ENCODE measurements around the gene HINT2.

Gene HINT2

GRCh38 chr9:35811381-35812024 lies 3.3 kb downstream of the HINT2 start:
- no peak for DNase-seq

DNA sequence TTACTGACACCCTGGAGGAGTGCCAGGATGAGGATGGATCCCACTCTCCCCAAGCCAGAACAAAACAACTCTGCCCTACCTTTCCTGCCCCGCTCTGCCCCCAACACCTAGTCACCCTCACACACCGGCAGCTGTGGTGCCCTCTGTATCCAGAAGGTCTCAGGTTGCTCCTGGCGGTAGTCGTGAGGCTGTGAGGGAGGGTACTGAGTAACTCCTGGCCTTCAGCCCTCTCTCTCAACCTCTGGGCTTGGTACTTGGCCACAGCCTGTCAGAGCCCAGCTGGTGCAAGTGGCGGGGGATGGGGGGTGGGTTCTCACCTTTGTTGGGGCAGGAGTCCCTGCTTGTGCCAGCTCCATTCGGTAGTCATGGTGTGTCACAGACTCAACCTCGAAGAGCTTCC lies 4.7 kb downstream of the HINT2 start:
- no peak for DNase-seq

DNA sequence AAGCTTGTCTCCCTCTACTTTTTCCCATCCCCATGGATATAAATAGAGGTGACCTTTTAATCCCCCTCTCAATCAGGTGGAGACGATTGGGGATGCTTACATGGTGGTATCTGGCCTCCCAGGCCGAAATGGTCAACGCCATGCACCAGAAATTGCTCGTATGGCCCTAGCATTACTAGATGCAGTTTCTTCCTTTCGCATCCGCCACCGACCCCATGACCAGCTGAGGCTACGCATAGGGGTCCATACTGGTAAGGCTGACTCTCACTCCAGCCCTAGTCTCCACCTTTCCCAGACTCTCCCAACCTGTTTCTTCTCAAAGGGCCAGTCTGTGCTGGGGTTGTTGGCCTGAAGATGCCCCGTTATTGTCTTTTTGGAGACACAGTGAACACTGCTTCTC lies 6.4 kb downstream of the HINT2 start:
- DNase-seq, result no peak

GRCh38 chr9:35806101-35806500 lies 8.7 kb downstream of the HINT2 start:
- no peak for DNase-seq

GRCh38 chr9:35801328-35802128 lies 13.3 kb downstream of the HINT2 start:
- no peak for DNase-seq

DNA sequence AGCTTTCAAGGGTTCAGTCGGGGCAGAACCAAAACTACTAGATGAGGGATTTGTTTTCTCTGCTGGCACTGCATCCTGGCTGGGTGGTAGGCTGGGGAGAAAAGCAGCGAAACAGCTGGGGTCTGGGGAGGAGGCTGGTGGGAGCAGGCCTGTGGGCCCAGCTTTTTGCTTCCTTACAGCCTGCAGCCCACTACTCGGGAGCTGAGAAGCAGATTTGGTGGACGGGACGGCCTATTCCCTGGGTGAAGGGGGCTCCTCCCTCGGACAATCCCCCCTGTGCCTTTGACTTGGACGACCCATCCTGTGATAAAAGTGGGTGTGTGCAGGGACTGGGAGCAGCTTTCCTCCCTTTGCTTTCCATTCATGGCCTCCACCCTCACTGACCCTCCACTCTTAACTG lies 14.3 kb downstream of the HINT2 start:
- no peak for DNase-seq

GRCh38 chr9:35798658-35799374 lies 16.0 kb downstream of the HINT2 start:
- DNase-seq, result no peak

GRCh38 chr9:35797311-35798109 lies 17.3 kb downstream of the HINT2 start:
- DNase-seq, result no peak

- DNase-seq, result no peak
Observed at GRCh38 chr9:35795695-35796094, 19.1 kb downstream of the HINT2 start.

DNA sequence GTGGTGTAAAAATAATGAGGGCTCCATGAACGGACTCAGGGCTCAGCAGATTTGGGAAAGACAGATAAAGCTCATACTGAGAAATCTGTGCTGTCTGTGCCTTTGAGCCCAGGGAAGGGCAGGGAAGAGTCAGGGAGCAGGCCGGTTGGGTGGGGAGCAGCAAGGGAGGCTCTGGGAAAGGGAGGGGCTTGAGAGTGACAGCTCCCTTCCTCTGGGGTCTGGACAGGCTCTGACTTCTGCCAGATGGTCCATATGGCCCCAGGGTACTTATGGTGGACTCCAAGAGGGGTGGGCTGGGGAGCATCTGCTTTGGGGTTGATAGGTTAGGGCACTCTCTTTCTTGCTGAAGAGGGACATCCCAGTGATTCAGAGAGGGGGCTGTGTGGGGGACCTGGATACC lies 21.4 kb downstream of the HINT2 start:
- no peak for DNase-seq

DNA sequence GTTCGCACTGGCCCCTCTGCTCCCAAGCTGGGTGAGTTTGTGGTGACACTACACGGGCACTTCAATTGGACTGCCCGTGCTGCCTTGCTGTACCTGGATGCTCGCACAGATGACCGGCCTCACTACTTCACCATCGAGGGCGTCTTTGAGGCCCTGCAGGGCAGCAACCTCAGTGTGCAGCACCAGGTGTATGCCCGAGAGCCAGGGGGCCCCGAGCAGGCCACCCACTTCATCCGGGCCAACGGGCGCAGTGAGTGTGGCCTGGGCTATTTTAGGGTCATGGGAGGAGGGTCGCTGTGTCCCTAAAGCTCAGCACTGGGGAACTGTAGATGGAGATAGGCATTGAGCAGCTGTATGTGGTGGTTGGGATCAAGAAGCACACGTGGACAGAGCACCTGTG lies 22.0 kb downstream of the HINT2 start:
- no peak for DNase-seq

GRCh38 chr9:35792024-35792813 lies 22.6 kb downstream of the HINT2 start:
- no peak for DNase-seq

DNA sequence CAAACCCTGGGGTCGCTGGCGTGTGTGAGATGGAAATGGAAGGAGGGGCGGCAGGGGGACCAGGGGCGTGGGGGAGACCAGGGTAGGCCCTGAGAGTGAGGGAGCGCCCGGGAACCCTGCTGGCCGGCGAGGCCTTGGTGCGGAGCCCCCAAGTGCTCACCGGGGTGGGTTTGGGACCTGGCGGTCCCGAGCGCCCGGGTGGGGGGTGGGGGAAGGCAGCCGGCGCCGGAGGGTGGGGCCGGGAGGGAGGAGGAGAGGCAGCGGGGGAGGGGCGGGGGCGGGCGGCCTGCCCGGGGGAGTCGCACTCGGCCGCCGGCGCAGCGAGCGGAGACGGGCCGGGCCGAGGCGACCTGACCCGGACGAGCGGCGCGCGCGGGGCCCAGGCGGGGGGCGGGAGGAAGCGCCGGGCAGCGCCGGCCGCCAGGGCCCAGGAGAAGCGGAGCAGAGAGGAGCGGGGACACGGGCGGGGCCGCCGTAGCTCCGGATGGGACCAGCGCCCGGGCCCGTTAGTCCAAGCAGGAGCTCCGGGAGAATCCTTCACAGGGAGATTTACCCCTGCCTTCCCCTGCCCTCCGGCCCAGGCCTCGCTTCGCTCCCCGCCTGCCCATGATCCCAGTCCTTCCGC lies 23.4 kb downstream of the HINT2 start, which contains the start of gene NPR2:
Gene NPR2 (plus strand): TSS at position 295 of the 625 bp plus-strand sequence. CDS start 818 bp downstream, outside the sequence.
- no peak for DNase-seq

- DNase-seq, result peak; percentile 90
Observed at GRCh38 chr9:35790385-35791296, 24.2 kb downstream of the HINT2 start.

DNA sequence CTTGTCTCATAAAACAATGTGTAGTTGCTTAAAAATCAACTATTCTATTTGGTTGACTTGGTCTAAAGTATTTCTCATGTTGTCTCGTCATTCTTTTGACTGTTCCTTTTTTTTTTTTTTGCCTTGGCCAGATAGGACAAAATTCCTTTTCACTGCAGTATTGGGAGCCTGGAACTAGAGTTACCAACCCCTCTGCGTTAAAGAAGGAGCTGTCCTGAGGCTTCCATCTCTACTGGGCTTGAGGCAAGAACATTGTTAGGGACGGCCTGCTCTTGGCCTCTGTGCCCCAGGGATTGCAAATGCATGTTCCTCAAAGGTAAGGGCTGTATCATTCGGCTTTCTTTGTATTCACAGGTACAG lies 24.8 kb downstream of the HINT2 start:
- DNase-seq, result no peak

DNA sequence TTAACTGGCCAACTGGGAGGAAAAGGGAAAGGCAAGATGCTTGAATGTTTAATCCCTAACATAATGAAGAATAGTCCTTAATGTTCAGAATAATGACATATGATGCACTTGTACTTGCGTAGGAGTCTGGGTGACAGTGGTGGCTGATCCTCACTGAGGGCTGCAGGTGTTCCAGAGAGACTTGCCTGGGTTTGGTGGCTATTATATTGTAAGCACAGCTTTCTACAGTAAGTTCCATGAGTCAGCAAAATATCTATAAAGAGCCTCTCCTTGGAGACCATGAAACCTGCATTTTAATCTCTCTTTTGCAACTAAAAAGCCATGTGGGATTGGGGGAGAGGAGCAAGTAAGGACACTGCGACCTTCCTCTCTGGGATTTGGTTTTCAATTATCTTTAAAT lies 25.3 kb downstream of the HINT2 start:
- no peak for DNase-seq

GRCh38 chr9:35783418-35783817 lies 31.4 kb downstream of the HINT2 start:
- no peak for DNase-seq

- no peak for DNase-seq
Observed at GRCh38 chr9:35781066-35781465, 33.8 kb downstream of the HINT2 start.

DNA sequence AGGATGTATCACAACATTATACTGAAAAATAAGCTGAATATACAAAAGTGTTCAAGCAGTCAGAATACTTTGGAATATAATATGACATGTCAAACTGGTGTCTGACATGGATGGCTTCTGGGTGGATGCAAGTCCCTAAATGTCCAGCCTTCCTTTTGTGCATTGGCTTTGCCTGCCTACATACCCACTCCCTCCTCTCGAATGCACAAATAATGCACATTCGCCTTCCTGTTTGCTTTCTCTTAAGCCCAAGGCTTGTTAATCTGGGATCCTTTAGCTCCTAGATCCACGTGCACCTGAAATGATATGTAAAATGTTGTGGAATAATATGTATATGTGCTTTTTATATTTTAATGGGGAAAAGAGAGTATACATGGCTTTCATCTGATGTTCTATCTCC lies 36.3 kb downstream of the HINT2 start:
- no peak for DNase-seq

GRCh38 chr9:35776018-35776417 lies 38.8 kb downstream of the HINT2 start:
- no peak for DNase-seq

All from NCI-H1694 (cell line).